GM19468 (cell line): Measurements from ENCODE around the gene PTGFRN.

Experiments
- ATAC-seq: cut with Tn5 transposase; IDR thresholded peaks from one replicate; pipeline ENCODE4 v1.9.1; 2021; ENCODE audit warnings: mild to moderate bottlenecking, moderate library complexity, moderate number of reproducible peaks; ENCODE audit not compliant: unreplicated experiment; ENCODE audit errors: extremely low read depth

The PTGFRN gene

DNA sequence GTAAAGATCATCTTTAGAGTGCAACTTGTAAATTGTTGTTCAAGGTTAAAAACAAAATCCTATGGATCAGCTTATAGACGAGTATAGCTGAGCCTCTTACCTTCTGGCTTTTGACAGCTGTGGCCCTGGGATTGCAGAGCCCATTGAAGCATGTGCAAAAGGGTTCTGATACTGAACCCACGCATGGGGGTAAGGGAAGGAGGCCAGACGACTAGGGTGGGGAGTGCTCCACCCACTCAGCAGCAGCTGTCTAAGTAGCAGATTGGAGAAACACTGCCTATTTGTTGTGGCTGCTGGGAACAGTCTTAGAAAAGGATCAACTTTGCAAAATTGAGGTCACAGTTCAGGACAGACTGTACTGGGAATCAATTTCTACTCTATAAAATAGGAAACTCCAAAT is 107.9 kb downstream of the PTGFRN start:
- no peak for ATAC-seq

DNA sequence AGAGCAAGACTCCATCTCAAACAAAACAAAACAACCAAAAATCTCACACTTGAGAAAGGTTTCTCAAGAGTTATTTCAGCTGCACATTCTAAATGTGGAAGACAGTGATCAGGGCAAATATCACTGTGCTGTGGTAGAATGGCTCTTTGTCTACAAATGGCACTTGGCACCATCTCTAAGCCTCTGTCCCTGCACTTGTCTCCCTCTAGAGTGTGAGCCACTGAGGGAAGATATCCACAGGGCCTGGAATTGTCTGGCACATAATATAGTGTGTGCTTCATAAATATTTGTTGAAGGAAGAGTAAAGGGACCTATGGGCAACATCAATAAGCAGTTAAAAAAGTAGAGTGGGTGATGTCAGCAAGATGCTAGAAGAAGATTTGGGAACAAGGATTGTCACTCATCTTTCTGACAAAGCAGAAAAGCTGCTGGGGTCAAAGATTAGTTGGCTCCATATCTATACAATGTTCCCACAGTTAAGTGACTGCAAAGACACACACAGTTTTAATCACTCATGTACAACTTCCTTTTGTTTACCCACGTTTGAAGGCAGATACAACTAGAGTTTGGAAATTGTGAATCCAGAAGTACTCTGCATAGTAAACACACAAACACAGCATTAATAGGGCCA is 110.9 kb downstream of the PTGFRN start:
- no peak for ATAC-seq

DNA sequence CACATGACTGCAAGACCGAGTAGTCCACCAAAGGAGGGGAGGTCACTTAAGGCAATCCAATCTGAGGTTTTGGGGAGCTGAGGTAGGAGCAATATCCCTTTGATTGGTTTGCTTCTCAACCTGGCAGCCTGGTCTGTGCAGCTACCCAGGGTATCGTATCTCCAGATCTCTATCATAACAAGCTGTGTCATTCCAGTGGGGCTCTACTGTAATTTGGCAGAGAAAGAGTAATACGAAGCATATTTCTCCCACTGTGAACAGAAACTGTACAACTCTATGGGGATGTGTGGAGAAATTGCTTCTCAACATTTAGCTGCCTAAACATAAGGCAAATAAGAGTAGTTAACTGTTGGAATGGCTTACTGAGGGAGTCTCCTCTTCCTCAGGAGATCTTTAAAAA is 112.4 kb downstream of the PTGFRN start:
- no peak for ATAC-seq

- ATAC-seq: no peak
Measured at GRCh38 chr1:117025568-117025967, 115.9 kb downstream of the PTGFRN start.

DNA sequence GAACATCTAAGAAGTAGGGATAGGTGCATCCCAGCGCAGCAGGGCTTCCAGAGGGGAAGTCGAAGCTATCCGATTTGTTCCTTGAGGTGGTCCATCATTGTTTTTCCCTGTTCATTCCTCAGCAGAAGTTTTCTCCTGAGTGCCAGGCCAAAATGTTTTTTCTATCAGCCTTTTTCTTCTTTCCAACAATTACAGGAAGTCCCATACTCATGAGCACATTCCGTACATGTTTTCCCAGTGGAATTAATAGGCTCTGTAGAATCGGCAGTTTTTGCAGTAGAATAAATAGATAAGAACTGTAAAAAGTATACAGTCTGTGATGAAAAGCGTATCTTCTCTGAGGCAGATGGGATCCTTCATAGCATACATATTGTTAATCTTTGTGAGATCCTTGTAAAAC is 116.6 kb downstream of the PTGFRN start:
- ATAC-seq: no peak

DNA sequence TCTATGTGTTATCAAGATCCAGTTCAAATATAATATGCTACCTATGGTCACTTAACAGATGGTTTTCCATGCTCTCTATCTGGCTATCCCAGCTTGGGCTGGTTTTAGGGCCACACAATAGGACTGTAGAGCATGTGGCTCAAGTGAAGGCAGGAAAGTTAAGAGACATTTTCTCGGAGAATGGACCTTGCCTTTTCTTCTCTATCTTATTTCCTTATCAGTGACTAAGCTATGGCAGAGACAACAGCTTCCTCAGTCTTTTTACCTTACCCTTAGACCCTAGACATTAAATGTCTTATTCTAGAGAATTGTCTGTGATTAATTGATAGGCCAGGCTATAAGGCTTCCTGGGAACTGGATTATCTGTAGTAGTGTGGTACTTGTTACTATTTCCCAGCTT is 120.0 kb downstream of the PTGFRN start:
- no peak for ATAC-seq

DNA sequence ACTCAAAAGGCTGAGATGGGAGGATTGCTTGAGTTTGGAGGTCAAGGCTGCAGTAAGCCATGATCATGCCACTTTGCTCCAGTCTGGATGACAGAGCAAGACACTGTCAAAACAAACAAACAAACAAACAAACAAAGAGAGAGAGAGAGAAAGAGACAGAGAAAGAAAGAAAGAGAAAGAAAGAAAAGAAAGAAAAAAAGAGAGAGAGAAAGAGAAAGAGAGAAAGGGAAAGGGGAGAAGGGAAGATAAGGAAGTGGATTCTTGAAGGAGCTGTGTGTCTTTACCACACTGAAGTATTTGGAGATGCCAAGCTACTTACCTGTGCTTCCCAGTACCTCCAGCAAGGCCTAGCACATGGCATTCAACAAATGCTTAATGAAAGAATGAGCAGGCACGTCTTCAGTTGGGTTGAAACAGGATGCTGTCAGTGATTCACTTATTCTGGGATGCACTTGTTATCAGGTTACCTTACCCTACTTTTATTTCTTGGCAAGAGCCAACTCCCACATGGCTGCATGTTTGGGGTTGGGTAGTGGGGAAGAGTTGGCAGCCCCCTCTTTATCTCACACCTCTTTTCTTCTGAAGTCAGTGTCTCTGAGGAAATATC is 120.7 kb downstream of the PTGFRN start:
- ATAC-seq: no peak

DNA sequence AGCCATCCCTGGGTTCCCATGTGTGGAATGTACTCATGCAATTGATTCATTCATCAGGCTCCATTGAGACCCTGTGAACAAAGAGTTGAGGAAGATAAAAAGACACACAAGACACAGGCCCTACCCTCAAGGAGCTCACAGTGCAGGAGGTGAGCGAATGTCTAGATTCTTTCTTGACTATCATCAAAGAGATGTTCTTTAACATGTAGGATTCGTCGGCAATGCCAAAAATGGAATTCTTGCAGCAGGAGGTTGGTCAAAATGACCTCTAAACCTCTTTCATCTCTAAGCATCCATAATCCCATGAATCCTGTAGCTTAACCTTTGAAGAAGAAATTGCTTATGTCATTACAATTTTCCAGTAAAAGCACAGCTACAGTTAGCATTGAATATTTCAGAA is 122.5 kb downstream of the PTGFRN start:
- ATAC-seq: no peak

- ATAC-seq: no peak
Measured at GRCh38 chr1:117032681-117033539, 123.2 kb downstream of the PTGFRN start.

DNA sequence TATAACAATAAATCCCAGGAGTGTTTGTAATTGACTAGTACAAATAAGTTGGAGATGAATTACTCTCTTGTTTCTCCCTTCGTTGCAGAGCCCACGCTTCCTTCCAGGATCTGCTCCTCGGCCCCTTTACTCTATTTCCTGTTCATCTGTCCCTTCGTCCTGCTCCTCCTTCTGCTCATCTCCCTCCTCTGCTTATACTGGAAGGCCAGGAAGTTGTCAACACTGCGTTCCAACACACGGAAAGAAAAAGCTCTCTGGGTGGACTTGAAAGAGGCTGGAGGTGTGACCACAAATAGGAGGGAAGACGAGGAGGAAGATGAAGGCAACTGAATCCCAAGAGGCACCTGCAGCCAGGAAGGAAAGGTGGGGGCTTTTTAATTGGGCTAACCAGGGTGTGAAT is 124.1 kb downstream of the PTGFRN start:
- ATAC-seq: no peak

DNA sequence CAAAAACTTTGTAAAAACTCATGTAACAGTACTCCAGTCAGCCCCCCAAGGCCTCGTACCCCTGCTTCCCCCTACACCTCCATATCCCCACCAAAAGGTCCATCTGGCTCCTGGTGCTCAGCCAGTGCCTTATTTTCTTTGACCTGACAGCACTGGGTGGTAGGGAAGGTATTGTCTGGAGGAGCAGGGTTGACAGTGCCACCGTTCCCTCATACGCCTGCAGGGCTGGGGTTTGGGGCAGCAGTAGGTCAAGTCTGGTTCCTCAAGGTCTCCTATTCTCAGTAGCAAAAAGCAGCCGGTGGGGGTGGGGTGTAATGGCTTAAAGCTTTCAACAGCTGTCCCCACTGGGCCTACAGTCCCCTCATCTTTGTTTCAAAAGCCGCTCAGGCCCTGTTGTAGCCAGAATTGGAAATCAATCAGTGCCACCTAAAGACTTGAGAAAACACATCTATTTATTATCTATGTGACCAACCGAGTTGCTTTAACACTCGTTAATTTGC is 125.1 kb downstream of the PTGFRN start:
- no peak for ATAC-seq

- no peak for ATAC-seq
Measured at GRCh38 chr1:117036018-117036461, 126.3 kb downstream of the PTGFRN start.

DNA sequence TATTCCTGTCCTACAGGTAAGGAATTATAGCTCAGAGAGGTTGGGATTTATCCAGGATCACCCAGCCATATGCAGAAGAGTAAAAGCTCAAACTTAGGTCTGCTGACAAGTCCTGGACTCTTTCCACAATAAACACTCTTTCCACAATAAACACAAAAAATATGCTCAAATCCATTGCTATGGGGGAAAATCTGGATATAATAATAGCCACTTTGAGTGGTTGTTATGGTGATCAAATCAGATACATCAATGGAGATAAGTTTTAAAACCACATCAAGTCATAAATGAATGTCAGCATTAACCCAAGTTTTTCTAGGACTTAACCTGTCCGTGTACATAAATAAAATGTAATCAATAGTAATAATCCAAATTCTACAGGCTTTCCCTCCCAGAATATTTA is 128.1 kb downstream of the PTGFRN start:
- no peak for ATAC-seq

DNA sequence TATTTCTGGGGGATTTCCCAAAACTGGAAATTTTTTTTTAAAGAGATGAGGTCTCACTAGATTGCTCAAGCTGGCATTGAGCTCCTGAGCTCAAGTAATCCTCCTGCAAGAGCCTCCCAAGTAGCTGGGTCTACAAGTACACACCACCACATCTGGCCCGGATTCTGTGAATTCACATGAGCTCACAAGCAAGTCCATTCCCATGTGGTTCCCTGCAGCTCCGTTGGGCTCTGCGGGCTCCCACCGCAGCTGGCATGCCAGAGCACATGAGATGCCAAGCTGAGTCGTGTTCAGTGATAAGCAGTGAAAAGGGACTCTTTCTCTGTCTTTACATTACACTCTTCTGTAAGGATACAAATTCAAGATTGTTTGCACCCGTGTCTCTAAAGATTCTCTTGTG is 128.5 kb downstream of the PTGFRN start:
- ATAC-seq: no peak
